ENCODE measurements around the gene FLT3LG. TPM values are rescaled to one million over a fixed set of nuclear protein-coding genes. Genes with fewer than 3 reads are reported as not detected.

FLT3LG gene
- total and polyA plus RNA-seq, 9 of the 15 experiments (the other 6 are each of a cell fraction or from before 2014, with no cell fraction given) = 0.31 to 6.4 (median 1.1) TPM

DNA sequence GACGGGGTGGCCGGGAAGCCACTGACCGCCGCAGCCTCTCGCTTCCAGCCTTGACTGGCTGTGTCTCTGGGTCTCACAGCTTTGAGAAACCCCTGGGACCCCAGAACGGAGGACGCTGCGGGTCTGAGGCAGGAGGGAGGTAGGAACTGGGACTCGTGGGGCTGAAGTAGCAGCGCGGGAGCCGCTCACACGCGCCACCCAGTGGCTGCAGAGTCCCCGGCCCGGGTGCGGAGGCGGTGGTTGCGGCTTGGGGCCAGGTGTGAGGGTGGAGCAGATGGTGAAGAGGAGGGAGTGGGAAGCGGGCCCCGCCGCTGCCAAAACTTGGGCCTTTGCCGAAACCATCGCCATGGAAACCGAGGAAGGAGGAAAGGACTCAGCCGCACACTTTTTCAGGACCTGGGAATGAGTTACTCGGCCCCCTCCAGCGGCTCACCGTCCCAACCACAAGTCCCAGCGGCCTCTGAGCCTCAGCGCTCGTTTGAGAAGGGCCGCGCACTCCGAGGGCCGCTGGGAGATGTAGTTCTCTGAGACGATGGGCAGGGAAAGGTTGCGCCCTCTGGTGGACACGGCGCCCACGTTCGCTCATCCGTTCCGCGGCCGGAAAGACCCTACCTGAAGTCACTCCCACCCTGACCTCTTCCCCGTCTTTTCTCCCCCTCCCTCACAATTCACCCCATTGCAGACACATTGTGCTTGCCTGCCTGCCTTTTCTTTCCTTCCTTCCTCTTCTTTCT is 30.5 kb upstream of the FLT3LG start (continued):
- TF ChIP-seq CBX2 (IDR thresholded peaks at IDR 0.05; ENCODE audit: insufficient read depth, low read length, poor library complexity, severe bottlenecking) (no peak), GTF2B (IDR thresholded peaks at IDR 0.05; ENCODE audit: extremely low read depth, insufficient read length) (no peak), ZNF436 (CRISPR knock-in tag; IDR thresholded peaks at IDR 0.05) (no peak), PRPF4 (IDR thresholded peaks at IDR 0.05; ENCODE audit: insufficient read depth, low read depth, low read length, poor library complexity, severe bottlenecking) (no peak), CTBP1 (IDR thresholded peaks at IDR 0.05; ENCODE audit: borderline replicate concordance) (peak; percentile 94), TBL1XR1 (IDR thresholded peaks at IDR 0.05; ENCODE audit: low read length in 2 of 2) (peak in 1 of 2 experiments; percentile 22; a peak in 1 of 4 replicates), E2F1 (CRISPR knock-in tag; IDR thresholded peaks at IDR 0.05) (0 out of 2 replicates have a peak, but pooled peaks have one; percentile 40), FOXM1 (IDR thresholded peaks at IDR 0.05; ENCODE audit: low read depth) (no peak), FOXM1 (CRISPR knock-in tag; IDR thresholded peaks at IDR 0.05; ENCODE audit: low read depth) (peak; percentile 83; the same call in 1 of the 2 replicates), ZMIZ1 (IDR thresholded peaks at IDR 0.05; ENCODE audit: low read depth in 2 of 2, low read length in 2 of 2) (peak in 1 of 2 experiments; percentile 23; a peak in 1 of 4 replicates), CTCF (IDR thresholded peaks at IDR 0.05 in 2 of 3, conservative IDR thresholded peaks at IDR 0.05 in 1 of 3; ENCODE audit: insufficient read depth in 2 of 3, low read depth in 1 of 3, low read length in 3 of 3) (peak; percentile 86 to 94 (median 88)), RBM14 (IDR thresholded peaks at IDR 0.05; ENCODE audit: borderline replicate concordance, insufficient read depth, low read depth, low read length) (0 out of 2 replicates have a peak, but pooled peaks have one; percentile 65), RAD21 (CRISPR knock-in tag; conservative IDR thresholded peaks at IDR 0.05 in 1 of 2, IDR thresholded peaks at IDR 0.05 in 1 of 2) (peak; percentile 84 to 90), ZNF174 (CRISPR knock-in tag; IDR thresholded peaks at IDR 0.05) (no peak), GATAD2A (IDR thresholded peaks at IDR 0.05) (peak; percentile 60; the same call in 1 of the 2 replicates), EP300 (IDR thresholded peaks at IDR 0.05; ENCODE audit: low read length) (no peak)
- TF ChIP-seq, protein P1, sequence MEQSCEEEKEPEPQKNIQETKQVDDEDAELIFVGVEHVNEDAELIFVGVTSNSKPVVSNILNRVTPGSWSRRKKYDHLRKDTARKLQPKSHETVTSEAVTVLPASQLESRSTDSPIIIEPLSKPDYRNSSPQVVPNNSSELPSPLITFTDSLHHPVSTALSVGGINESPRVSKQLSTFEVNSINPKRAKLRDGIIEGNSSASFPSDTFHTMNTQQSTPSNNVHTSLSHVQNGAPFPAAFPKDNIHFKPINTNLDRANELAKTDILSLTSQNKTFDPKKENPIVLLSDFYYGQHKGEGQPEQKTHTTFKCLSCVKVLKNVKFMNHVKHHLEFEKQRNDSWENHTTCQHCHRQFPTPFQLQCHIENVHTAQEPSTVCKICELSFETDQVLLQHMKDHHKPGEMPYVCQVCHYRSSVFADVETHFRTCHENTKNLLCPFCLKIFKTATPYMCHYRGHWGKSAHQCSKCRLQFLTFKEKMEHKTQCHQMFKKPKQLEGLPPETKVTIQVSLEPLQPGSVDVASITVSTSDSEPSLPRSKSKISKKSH (CRISPR knock-in tag; IDR thresholded peaks at IDR 0.05) = no peak
